ENCODE data around the gene PLCH1. TPM values are rescaled to one million over a fixed set of nuclear protein-coding genes. Genes with fewer than 3 reads are reported as not detected.
A peak's percentile ranks its signal among the peaks of the same experiment; 100 is the strongest.

Gene PLCH1
- total RNA-seq, 1 donor from 2014 or later, result 32.0 TPM

GRCh38 chr3:155416500-155417118 lies 328.3 kb downstream of the PLCH1 start:
- Histone ChIP-seq H3K27ac (no peak overlapping the region), H3K9ac (no peak overlapping the region), H3K4me3 (no peak overlapping the region), H2AFZ (replicated peaks) (no peak overlapping the region), H3K27me3 (no peaks in the 10 kb centered on the region), H3K4me1 (peaks cover 14% of the 10 kb centered on the region), H4K20me1 (ENCODE audit: low read depth) (no peaks in the 10 kb centered on the region), H3F3A (ENCODE audit: low read depth) (peaks cover 10% of the 10 kb centered on the region), H3K9me3 (ENCODE audit: low read depth) (no peaks in the 10 kb centered on the region), H3K4me2 (no peak overlapping the region), H3K36me3 (no peaks in the 10 kb centered on the region), H3K79me2 (ENCODE audit: low read depth) (no peaks in the 10 kb centered on the region)
- Mint-ChIP-seq H3K27me3 (ENCODE audit: insufficient read depth, low read depth) (peaks cover 1% of the 10 kb centered on the region), H3K9me3 (no peaks in the 10 kb centered on the region), H3K4me1 (peaks cover 35% of the 10 kb centered on the region), H3K36me3 (no peaks in the 10 kb centered on the region), H3K27ac (no peak overlapping the region), H3K4me3 (no peak overlapping the region)
- TF ChIP-seq CTCF (IDR thresholded peaks at IDR 0.05), result no peak
- TF ChIP-seq EZH2 (IDR thresholded peaks at IDR 0.05), result no peak
- TF ChIP-seq EZH2phosphoT487 (IDR thresholded peaks at IDR 0.05), result no peak
- no peak for DNase-seq (ENCODE audit: low spot score)

GRCh38 chr3:155412904-155413303 lies 332.0 kb downstream of the PLCH1 start:
- H3K27ac ChIP-seq, result no peak overlapping the region
- H3K4me1 Mint-ChIP-seq, result peaks cover 10% of the 10 kb centered on the region

GRCh38 chr3:155411500-155412223 lies 333.2 kb downstream of the PLCH1 start:
- Mint-ChIP-seq H3K4me1 (peaks cover 5% of the 10 kb centered on the region), H3K27ac (no peak overlapping the region), H3K9me3 (no peaks in the 10 kb centered on the region), H3K36me3 (no peaks in the 10 kb centered on the region), H3K27me3 (ENCODE audit: insufficient read depth, low read depth) (no peaks in the 10 kb centered on the region), H3K4me3 (no peak overlapping the region)
- H3K79me2 ChIP-seq (ENCODE audit: low read depth), result no peaks in the 10 kb centered on the region
- no peaks in the 10 kb centered on the region for H3K9me3 ChIP-seq (ENCODE audit: low read depth)
- no peaks in the 10 kb centered on the region for H3F3A ChIP-seq (ENCODE audit: low read depth)
- H3K4me3 ChIP-seq, result no peak overlapping the region
- no peak overlapping the region for H3K27ac ChIP-seq
- H3K4me1 ChIP-seq, result peaks cover 3% of the 10 kb centered on the region
- H3K9ac ChIP-seq, result no peak overlapping the region
- no peaks in the 10 kb centered on the region for H3K27me3 ChIP-seq
- no peaks in the 10 kb centered on the region for H4K20me1 ChIP-seq (ENCODE audit: low read depth)
- no peak for DNase-seq (ENCODE audit: low spot score)
- no peaks in the 10 kb centered on the region for H3K36me3 ChIP-seq
- TF ChIP-seq EZH2 (IDR thresholded peaks at IDR 0.05), result no peak
- no peak for TF ChIP-seq CTCF (IDR thresholded peaks at IDR 0.05)
- no peak overlapping the region for H2AFZ ChIP-seq (replicated peaks)
- H3K4me2 ChIP-seq, result no peak overlapping the region

More at GRCh38 chr3:155412904-155413303, 332.0 kb downstream of the PLCH1 start:
- Mint-ChIP-seq H3K27me3 (ENCODE audit: insufficient read depth, low read depth) (no peaks in the 10 kb centered on the region), H3K9me3 (no peaks in the 10 kb centered on the region), H3K27ac (peak overlapping the region; percentile 48), H3K36me3 (no peaks in the 10 kb centered on the region), H3K4me3 (no peak overlapping the region)
- H3K27me3 ChIP-seq, result no peaks in the 10 kb centered on the region
- H3K4me3 ChIP-seq, result no peak overlapping the region
- no peak overlapping the region for H3K9ac ChIP-seq
- H2AFZ ChIP-seq (replicated peaks), result peak overlapping the region; percentile 24
- H3K79me2 ChIP-seq (ENCODE audit: low read depth), result no peaks in the 10 kb centered on the region
- no peaks in the 10 kb centered on the region for H3K36me3 ChIP-seq
- no peaks in the 10 kb centered on the region for H3F3A ChIP-seq (ENCODE audit: low read depth)
- no peaks in the 10 kb centered on the region for H4K20me1 ChIP-seq (ENCODE audit: low read depth)
- no peak overlapping the region for H3K4me2 ChIP-seq
- peaks cover 3% of the 10 kb centered on the region for H3K4me1 ChIP-seq
- H3K9me3 ChIP-seq (ENCODE audit: low read depth), result no peaks in the 10 kb centered on the region
- TF ChIP-seq EZH2phosphoT487 (IDR thresholded peaks at IDR 0.05), result no peak
- TF ChIP-seq EZH2 (IDR thresholded peaks at IDR 0.05), result no peak
- no peak for TF ChIP-seq CTCF (IDR thresholded peaks at IDR 0.05)
- no peak for DNase-seq (ENCODE audit: low spot score)

All from neural progenitor cell (in vitro differentiated cells).